Activated CD4-positive, alpha-beta T cell treated with anti-CD3 and anti-CD28 coated beads, Interleukin-2, amount 10 ng/mL, durations not matched to agents 7 days and 5 days (primary cell): ENCODE data around the gene ZC3H7A. TPM values are rescaled to one million over a fixed set of nuclear protein-coding genes. Genes with fewer than 3 reads are reported as not detected.

Source experiments
- CTCF ChIA-PET: fragments of 350-600 bp; sonication (Branson Sonifier 250); formaldehyde crosslinking; loops from one replicate; lab custom pipeline; 2021; ENCODE audit warnings: antibody characterized with exemption; lab: Charles Lee
- POLR2A ChIA-PET: fragments of 350-600 bp; sonication (Branson Sonifier 250); formaldehyde crosslinking; loops from one replicate; lab custom pipeline; 2021; ENCODE audit warnings: antibody characterized with exemption; lab: Charles Lee
- DNase-seq: peaks from one replicate; pipeline ENCODE4 v3.0.0-alpha.2; 2020
- H3K27ac Mint-ChIP-seq: one replicate; pipeline ENCODE4 v1.8.0; 2021; ENCODE audit warnings: mild to moderate bottlenecking, moderate library complexity, mixed read lengths
- H3K27me3 Mint-ChIP-seq: one replicate; pipeline ENCODE4 v1.8.0; 2021; ENCODE audit warnings: mixed read lengths
- H3K36me3 Mint-ChIP-seq: one replicate; pipeline ENCODE4 v1.8.0; 2021; ENCODE audit warnings: low read depth, mixed read lengths
- H3K4me1 Mint-ChIP-seq: one replicate; pipeline ENCODE4 v1.8.0; 2021; ENCODE audit warnings: mixed read lengths
- H3K4me3 Mint-ChIP-seq: one replicate; pipeline ENCODE4 v1.8.0; 2021; ENCODE audit warnings: mild to moderate bottlenecking, moderate library complexity, mixed read lengths
- H3K9me3 Mint-ChIP-seq: one replicate; pipeline ENCODE4 v1.8.0; 2021; ENCODE audit warnings: mixed read lengths
- total RNA-seq, 2 experiments: library from RNA; stranded (reverse); gene quantifications; one replicate each; pipeline ENCODE4 v1.2.3, GENCODE V29; 2021

Gene ZC3H7A
- total RNA-seq, 2 experiments from 2014 or later, result 68.0 to 76.9 TPM

DNA sequence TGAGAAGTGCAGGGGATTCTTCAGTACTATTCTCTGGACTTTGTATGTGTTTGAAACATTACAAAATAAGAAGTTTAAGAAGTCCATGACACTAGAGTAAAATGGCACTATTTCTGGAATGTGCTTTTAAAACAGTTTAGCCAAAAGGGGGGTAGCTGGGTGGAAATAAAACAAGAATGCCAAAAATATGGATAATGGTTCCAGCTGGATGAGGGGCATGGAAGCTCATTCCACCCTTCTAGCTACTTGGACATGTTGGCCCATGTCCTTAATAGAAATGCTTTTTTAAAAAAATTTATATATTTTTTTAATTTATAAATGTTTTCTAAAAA lies 13.1 kb downstream of the ZC3H7A start:
- ChIA-PET CTCF (interaction anchor here (0.7 to 5.0 kb wide), 3 partner anchors 14 to 73 kb away, joined by 3 to 62 read pairs (median 3); partner anchors contain the start of gene ZC3H7A), POLR2A (no interaction called here)
- H3K36me3 Mint-ChIP-seq, result peaks cover 20% of the 10 kb centered on the region
- H3K27ac Mint-ChIP-seq, result peak overlapping the region; percentile 99
- H3K27me3 Mint-ChIP-seq, result no peaks in the 10 kb centered on the region
- H3K9me3 Mint-ChIP-seq, result no peaks in the 10 kb centered on the region
- peaks cover 65% of the 10 kb centered on the region for H3K4me1 Mint-ChIP-seq
- no peak for DNase-seq
- peak overlapping the region; percentile 74 for H3K4me3 Mint-ChIP-seq

DNA sequence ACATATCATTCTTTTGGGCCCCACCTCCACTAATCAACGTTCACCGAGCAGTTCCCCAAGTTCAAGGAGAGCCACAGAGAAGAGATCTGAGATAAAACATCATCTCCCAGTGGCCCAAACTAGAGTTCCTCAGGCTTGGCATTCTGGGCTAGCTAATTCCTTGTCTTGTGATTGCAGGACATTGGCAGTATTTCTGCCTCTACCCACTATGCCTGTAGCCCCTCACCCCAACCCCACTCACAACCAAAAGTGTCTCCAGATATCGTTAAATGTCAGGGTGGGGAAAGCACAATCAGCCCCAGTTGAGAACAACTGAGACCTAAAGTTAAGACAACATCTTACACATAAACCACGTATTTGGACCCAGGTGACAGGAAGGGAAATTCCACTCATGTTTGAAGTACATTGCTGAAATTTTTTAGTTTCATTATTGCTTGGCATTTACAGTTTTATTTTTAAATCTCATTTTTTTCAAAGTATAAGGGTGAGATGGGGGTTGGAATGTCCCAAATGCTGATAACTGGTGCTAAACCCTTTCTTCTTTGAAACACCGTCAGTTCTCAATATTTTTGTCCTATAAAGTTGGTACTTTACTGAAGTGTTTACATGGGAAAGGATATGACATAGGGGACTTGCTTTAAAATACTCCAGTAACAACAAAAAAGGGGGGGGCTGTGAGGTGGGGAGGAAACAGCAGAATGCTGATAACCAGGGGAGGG lies 13.6 kb downstream of the ZC3H7A start:
- Mint-ChIP-seq H3K27me3 (no peaks in the 10 kb centered on the region), H3K4me3 (peak overlapping the region; percentile 74), H3K27ac (peak overlapping the region; percentile 99), H3K9me3 (no peaks in the 10 kb centered on the region), H3K36me3 (peaks cover 20% of the 10 kb centered on the region), H3K4me1 (peaks cover 61% of the 10 kb centered on the region)
- CTCF ChIA-PET, result interaction anchor here (0.6 to 5.0 kb wide), 5 partner anchors 11 to 32 kb away, joined by 3 to 62 read pairs (median 3); partner anchors contain the start of gene ZC3H7A
- peak; percentile 66 for DNase-seq
- POLR2A ChIA-PET, result no interaction called here

DNA sequence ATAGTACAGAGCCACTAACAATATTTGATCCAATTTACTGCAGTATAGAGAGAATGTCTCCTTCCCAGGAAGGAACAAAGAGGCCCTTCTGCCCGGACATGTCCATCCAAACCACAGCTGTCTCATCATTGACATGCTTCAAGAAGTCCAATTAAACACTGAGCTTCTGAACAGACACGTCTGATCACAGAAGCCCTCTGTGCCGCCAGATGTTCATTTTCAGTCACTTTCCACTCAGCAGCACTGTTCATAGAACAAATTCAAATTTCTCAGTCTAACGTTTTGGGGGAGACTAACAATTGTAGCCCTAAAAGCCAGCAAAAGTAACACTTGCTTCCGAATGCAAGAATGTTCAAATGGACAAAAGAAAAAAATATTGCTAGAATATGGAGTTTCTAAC lies 15.3 kb downstream of the ZC3H7A start:
- DNase-seq, result no peak
- Mint-ChIP-seq H3K4me1 (peaks cover 46% of the 10 kb centered on the region), H3K4me3 (peak overlapping the region; percentile 17), H3K27me3 (no peaks in the 10 kb centered on the region), H3K27ac (peak overlapping the region; percentile 99), H3K9me3 (no peaks in the 10 kb centered on the region), H3K36me3 (peaks cover 23% of the 10 kb centered on the region)
- POLR2A ChIA-PET, result interaction anchor here (0.6 kb wide), 1 partner anchor 154 kb away, joined by 4 read pairs; no protein-coding TSS in a partner anchor
- CTCF ChIA-PET, result interaction anchor here (2.6 to 2.7 kb wide), 2 partner anchors 10 to 15 kb away, joined by 14 to 18 read pairs; partner anchors contain the start of gene ZC3H7A

DNA sequence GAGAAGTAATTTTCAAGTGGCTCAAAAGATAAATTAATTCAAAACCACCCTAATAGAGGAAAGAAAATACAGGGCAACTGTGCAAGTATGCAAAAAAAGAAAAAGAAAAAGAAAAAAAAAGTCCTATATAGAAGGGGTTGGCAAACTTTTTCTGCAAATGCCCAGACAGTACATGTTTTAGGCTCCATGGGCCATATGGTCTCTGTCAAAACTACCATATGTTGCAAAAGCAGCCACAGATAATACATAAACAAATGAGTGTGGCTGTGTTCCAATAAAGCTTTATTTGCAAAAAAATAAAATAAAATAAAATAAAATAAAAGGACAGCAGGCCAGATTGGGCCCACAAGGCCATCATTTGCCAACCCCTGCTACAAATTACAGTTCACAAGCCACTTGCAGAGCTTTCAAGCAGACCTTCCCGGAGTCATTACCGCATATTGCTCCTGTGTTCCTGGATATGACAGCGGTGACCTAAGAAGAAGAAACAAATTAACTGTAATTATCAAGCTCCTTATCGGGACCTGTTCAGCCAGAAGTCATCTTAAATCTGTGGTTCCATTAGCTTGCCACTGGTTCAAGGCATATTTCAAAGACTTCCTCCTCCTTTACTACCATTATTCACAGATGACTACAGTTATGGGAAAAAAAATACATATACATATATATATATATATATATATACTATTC lies 15.9 kb downstream of the ZC3H7A start:
- Mint-ChIP-seq H3K27me3 (no peaks in the 10 kb centered on the region), H3K27ac (peak overlapping the region; percentile 50), H3K9me3 (no peaks in the 10 kb centered on the region), H3K4me1 (peaks cover 39% of the 10 kb centered on the region), H3K36me3 (peaks cover 23% of the 10 kb centered on the region), H3K4me3 (no peak overlapping the region)
- no peak for DNase-seq
- ChIA-PET CTCF (interaction anchor here (0.7 to 2.7 kb wide), 3 partner anchors 10 to 16 kb away, joined by 3 to 18 read pairs (median 14); partner anchors contain the start of gene ZC3H7A), POLR2A (no interaction called here)

DNA sequence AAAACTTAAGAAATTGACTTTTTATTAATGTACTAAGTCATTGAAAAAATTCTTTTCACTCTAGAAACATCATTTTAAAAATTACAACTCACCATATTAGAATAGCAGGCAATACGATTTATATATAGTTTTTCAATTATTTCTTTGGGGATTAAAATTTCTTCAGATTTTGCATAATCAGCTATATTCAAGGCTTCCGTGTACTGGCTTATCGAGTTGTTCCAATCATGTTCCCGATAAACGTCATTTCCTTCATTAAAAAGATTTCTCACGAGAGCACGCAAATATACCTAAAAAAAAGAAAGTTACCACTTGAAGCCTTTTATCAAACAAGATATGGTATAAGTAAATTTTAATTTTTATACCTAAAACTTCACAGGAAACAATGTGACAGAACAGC lies 18.0 kb downstream of the ZC3H7A start:
- Mint-ChIP-seq H3K27me3 (no peaks in the 10 kb centered on the region), H3K27ac (no peak overlapping the region), H3K4me3 (no peak overlapping the region), H3K36me3 (peaks cover 33% of the 10 kb centered on the region), H3K4me1 (peaks cover 36% of the 10 kb centered on the region), H3K9me3 (no peaks in the 10 kb centered on the region)
- no peak for DNase-seq
- CTCF ChIA-PET, result interaction anchor here (1.9 kb wide), 1 partner anchor 18 kb away, joined by 6 read pairs; the partner anchor contains the start of gene ZC3H7A
- POLR2A ChIA-PET, result no interaction called here

DNA sequence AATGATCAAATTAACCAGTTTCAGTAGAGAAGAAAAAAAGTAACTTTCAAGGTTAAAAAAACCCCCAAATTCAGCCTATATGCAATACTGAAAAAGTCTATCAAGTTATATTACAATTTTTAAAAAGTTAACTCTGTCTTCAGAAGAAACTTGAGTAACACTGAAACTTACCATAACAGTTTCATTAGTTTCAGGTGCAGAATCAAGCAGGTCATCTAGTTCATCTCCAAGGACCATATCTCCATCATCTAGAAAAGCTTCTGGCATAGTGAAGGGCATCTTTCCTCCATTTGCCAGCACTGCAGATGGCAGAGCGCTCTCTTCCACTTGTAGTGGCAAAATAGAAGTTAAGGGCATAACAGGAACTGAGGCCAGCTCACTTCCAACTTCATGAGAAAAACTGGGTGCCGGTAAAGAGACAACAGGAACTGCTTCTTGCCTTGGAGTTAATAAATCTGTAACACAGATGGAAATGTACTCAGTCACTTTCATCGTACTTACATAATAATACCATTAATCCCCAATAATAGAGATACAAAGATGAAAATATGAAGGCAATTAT lies 22.9 kb downstream of the ZC3H7A start:
- H3K27ac Mint-ChIP-seq, result no peak overlapping the region
- no peaks in the 10 kb centered on the region for H3K27me3 Mint-ChIP-seq
- H3K4me3 Mint-ChIP-seq, result no peak overlapping the region
- H3K36me3 Mint-ChIP-seq, result peaks cover 41% of the 10 kb centered on the region
- peaks cover 5% of the 10 kb centered on the region for H3K4me1 Mint-ChIP-seq
- no peaks in the 10 kb centered on the region for H3K9me3 Mint-ChIP-seq
- DNase-seq, result no peak
- ChIA-PET POLR2A (no interaction called here), CTCF (interaction anchor here (0.5 to 1.0 kb wide), 2 partner anchors 23 to 52 kb away, joined by 3 to 4 read pairs; no protein-coding TSS in a partner anchor)

DNA sequence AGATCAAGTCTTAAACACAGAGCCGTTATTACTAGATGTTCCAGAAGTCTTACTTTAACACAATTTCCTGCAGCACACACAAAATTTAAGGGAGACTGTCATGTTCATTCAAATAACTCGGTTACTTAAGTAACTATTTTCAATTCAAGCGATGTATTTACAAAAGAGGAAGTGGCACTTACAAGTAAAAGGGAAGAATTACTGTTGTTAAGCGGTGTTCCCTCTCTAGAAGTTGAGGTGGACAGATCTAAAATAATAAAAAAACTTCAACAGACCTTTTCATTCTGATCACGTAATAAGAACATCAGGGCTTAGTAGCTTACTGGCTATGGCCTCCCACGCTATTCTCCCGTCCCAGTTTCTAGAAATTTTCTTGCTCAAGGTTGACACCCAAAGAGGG lies 28.2 kb downstream of the ZC3H7A start:
- H3K27me3 Mint-ChIP-seq, result no peaks in the 10 kb centered on the region
- ChIA-PET CTCF (interaction anchor here (1.3 kb wide), 1 partner anchor 28 kb away, joined by 3 read pairs; the partner anchor contains the start of gene ZC3H7A), POLR2A (no interaction called here)
- DNase-seq, result no peak
- H3K9me3 Mint-ChIP-seq, result no peaks in the 10 kb centered on the region
- peaks cover 10% of the 10 kb centered on the region for H3K4me1 Mint-ChIP-seq
- peak overlapping the region; percentile 63 for H3K27ac Mint-ChIP-seq
- no peak overlapping the region for H3K4me3 Mint-ChIP-seq
- H3K36me3 Mint-ChIP-seq, result peaks cover 59% of the 10 kb centered on the region

DNA sequence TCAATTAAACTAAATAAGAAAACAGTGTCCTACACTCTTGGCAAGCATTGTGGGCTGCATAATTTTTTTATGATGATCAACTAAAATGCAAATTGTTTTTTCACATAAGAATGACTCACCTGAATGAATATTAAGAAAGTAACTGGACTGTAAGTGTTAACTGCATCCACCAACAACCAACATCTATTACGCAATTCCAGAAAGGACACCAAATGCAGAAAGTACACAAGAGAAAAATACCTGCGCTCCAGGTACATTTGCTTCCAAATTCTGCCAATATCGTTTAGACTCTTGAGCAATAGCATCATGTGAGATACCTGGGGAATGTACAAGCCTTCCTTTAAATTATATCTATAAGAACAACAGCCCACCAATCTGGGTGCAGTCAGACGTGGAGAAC lies 34.6 kb downstream of the ZC3H7A start:
- Mint-ChIP-seq H3K27me3 (no peaks in the 10 kb centered on the region), H3K36me3 (peaks cover 54% of the 10 kb centered on the region), H3K4me3 (no peak overlapping the region), H3K27ac (no peak overlapping the region), H3K9me3 (no peaks in the 10 kb centered on the region), H3K4me1 (no peaks in the 10 kb centered on the region)
- ChIA-PET POLR2A (no interaction called here), CTCF (interaction anchor here (0.6 to 1.7 kb wide), 3 partner anchors 10 to 189 kb away, joined by 3 to 5 read pairs (median 4); partner anchors contain the start of gene ZC3H7A)
- no peak for DNase-seq

DNA sequence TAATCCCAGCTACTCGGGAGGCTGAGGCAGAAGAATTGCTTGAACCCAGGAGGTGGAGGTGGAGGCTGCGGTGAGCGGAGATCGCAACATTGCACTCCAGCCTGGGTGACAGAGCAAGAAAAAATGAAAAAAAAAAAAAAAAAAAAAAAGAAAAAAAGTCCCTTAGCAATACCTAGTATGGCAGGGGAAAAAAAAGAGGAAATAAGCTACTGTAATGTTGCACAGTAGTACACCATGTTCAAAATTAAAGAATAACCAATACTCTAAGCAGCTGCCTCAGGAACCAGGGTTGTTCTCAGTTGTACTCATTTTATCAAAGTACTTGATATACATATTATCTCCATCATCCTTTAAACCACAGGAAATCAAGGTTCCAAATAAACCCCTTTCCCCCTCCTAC lies 37.1 kb downstream of the ZC3H7A start:
- Mint-ChIP-seq H3K36me3 (peaks cover 56% of the 10 kb centered on the region), H3K27ac (no peak overlapping the region), H3K4me1 (no peaks in the 10 kb centered on the region), H3K4me3 (no peak overlapping the region), H3K9me3 (no peaks in the 10 kb centered on the region), H3K27me3 (no peaks in the 10 kb centered on the region)
- ChIA-PET POLR2A (interaction anchor here (0.7 kb wide), 1 partner anchor 73 kb away, joined by 8 read pairs; no protein-coding TSS in a partner anchor), CTCF (interaction anchor here (0.6 to 1.3 kb wide), 4 partner anchors 37 to 372 kb away, joined by 3 read pairs; partner anchors contain the start of gene ZC3H7A)
- no peak for DNase-seq

DNA sequence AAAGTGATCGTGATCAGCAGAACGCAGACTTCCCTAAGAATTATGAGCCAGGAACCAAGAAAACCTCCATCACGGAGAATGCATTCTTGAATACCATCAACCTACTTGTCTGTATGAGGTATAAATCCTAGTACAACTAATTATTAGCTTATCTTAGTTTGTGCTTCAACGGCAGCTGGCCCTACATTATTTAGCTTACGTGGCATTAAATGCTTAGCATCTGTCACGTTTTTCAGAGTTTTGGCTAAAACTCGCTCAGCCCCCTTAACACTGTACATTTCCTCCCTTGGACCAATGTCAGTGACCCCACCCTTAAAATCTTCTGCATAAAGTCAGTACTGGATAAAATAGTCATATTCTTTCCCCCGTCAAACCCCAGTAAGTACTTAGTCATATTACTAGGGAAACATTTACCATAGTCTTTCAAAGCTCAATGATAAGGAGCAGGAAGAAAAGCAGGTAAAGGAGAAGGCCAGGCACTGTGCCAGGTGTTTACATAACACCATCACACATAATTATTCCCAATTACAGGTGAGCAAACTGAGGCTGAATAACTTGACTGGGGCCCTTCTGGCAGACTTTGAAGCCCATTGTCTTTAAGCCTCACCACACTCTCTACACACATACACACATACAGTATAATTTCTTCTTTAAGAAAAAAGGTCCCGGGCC lies 37.8 kb downstream of the ZC3H7A start:
- POLR2A ChIA-PET, result interaction anchor here (0.5 kb wide), 1 partner anchor 12 kb away, joined by 3 read pairs; no protein-coding TSS in a partner anchor
- no peak for DNase-seq
- H3K4me3 Mint-ChIP-seq, result no peak overlapping the region
- CTCF ChIA-PET, result interaction anchor here (0.6 to 1.4 kb wide), 3 partner anchors 13 to 92 kb away, joined by 3 to 5 read pairs (median 3); partner anchors contain the start of gene ZC3H7A
- no peaks in the 10 kb centered on the region for H3K27me3 Mint-ChIP-seq
- no peaks in the 10 kb centered on the region for H3K9me3 Mint-ChIP-seq
- no peak overlapping the region for H3K27ac Mint-ChIP-seq
- H3K4me1 Mint-ChIP-seq, result no peaks in the 10 kb centered on the region
- peaks cover 53% of the 10 kb centered on the region for H3K36me3 Mint-ChIP-seq

DNA sequence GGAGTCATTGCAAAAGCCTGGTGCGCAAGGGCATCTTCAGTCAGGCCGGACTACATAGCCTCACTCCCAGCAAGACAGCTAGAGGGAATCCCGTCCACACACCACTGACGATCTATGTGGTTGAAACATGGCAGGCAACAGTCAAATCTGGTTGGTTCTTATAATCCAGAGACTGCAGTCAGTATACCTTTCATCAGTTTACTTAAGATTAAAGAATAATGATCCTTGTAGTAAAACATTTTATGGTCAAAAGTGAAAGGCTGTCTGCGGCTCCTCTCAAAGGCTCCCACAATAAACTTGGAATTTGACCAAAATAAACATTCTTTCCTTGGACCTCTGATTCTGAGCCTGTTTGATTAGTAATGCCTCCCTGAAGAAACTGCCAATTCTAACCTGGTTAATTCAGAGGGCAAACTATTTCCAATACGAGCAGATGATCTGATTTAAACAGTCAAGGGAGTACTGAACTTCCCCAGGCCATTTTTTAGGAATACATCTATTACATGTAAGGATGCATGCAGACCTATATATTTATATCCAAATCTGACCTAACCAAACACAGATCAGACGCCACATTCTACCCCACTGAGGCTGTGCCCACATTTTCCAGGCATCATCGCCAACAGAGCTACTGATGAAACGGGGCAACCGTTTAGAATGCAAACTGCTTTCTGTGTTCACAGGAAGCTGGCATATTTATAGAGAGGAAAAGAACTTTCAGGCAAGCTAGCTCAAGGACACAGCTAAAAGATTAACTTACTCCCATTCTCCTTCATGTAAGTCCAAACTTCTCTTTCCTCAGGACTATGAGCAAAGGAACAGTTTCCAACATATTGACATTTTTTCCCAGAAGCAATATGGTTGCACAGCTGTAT lies 39.1 kb downstream of the ZC3H7A start:
- ChIA-PET POLR2A (no interaction called here), CTCF (interaction anchor here (1.4 kb wide), 1 partner anchor 11 kb away, joined by 5 read pairs; no protein-coding TSS in a partner anchor)
- H3K27ac Mint-ChIP-seq, result no peak overlapping the region
- DNase-seq, result no peak
- peaks cover 55% of the 10 kb centered on the region for H3K36me3 Mint-ChIP-seq
- H3K4me3 Mint-ChIP-seq, result no peak overlapping the region
- no peaks in the 10 kb centered on the region for H3K27me3 Mint-ChIP-seq
- no peaks in the 10 kb centered on the region for H3K9me3 Mint-ChIP-seq
- H3K4me1 Mint-ChIP-seq, result no peaks in the 10 kb centered on the region
